Measurements from ENCODE around the gene CADM1.
A peak's percentile ranks its signal among the peaks of the same experiment; 100 is the strongest.

CADM1 gene

DNA sequence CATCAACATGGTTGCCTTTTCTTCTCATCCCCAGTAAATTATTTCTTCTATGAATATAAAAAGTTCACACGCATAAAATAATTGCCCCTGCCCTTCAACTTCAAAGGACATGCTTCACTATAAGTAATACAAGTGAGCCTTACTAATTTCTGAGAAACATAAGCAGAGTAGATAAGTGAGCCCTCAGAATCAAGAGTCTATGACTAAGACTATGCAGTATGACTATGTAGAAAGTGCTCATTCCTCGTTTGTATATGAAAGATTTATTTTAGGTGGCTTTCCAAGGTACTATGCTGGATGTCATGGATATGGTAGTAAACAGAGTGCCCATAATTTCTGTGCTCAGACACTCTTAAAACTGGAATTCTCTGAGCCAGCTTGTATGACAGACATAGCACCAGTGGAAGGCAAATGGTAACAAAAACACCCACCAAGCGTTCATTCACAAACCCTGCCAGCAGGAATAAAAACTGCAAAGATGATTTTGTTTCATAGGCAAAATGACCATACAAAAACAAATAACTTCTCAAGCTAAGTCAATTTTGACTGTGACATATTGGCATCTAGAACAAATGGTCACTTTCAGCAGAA lies 189.8 kb downstream of the CADM1 start:
- DNase-seq (ENCODE audit: low spot score): no peak

DNA sequence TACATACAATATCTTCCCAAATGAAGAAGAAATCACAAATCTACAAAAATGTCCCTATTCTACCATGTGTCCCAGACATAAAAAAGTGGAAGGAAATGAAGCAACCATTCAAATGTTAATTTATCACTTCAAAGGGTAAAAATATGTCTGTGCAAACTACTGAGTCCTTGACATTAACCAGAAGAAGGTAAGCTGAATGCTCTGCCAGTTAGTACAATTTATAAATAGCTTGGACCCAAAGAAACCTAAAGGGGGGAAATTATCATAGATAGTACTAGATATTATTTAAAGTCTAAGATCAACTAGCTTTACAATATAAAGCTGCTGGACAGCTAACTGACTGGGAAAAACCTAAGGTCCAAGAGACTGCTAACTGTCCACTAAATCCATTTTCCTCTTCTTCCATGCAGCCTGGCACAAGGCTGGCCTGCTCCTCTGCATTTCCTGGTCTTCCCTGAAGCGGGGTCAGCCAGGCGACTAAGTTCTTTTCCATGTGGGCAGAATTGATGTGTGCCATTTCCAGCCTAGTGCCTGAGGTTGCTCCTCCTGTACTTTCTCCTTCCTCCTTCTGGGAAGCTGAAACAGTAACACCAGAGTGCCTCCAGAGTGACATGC lies 190.9 kb downstream of the CADM1 start:
- no peak for DNase-seq (ENCODE audit: low spot score)

DNA sequence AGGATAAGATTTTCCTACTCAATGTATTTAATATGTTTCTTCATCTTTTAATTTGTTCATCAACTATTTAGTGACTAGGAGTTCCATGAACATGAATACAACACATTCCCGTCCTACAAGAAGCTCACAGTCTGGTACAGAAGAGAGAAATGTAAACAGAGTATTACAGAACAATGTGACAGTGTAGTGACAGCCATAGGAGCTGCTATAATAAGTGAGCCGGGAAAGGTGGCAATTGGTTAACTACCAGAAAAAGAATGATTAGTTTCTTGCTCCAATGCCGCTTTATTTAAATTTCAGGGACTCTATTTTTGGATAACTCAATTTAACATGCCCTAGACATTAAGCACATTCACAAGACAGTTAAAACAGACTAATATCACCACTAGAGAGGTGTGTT lies 192.3 kb downstream of the CADM1 start:
- no peak for DNase-seq (ENCODE audit: low spot score)

DNA sequence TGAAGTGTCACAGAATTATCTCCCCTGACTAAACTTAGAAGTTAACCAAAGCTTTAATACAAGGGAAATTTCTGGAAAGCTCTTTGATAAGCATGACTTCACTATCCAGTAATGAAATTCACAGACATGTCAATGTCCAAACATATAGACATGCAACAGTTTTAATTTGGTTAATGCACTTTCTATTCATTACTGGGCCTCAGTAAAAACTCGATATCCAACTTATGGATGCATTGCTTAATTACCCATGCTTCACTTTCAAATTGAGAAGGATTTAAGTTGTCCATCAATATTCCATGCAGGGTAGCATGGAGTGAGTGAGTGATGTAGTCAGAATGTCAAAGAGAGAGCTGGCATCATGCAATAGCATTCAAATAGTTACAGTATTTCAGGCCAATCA lies 197.5 kb downstream of the CADM1 start:
- DNase-seq (ENCODE audit: low spot score): no peak

DNA sequence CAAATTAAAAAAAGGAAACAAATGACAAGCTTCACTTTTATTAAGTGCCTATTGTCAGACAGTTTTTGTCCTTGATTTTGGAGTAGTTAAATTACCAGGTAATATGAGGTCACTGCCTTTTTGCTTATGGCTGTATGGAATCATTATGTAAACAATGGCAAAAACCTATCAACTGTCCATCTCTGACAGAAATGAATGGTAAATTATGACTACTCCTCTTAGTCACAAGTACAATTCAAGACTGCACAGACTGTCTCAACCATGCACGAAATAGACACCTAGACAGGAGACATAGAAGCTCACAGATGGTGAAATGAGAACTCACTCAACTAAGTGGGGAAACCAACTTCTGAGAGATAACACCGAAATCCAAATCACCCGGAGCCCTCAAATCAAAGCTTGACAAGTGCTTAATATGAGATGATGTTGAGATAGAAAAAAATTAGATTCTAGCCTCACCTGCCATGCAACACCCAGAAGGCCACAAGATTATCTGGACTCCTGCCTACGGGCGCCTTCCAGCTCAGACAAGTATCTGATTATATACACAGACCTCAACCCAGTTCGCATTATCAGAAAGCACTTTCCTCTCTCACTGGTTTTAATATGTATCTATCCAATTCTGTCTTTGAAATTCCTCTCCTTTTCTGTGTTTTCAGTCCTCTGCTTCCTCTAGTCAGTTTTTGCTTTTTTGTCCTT lies 199.3 kb downstream of the CADM1 start:
- no peak for DNase-seq (ENCODE audit: low spot score)

DNA sequence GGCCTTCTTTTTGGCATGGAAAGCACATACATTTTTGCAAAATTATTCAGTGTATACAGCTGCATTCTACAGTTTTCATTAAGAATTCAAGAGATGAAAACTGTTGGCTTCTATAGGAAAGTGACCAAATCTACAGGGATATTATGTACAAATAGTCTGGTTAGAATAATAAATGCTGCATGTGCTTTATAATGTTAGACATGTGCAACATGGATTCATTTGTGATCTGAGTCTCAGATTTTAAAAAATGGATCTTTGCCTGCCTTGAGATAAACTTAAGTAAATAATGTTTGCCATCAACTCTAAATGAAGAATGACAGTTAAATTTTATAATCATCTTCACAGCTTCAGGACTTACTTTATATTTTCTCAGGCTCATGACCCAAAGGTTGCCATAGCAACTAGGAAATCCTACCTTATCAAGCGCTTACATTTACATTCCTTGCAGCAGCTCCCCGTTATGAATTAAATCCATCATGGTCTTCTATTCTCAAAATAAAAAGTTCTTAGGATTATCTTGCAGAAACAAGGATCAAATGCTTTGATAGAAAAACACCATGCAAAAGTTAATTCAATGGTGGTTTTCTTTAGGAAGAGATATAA lies 200.2 kb downstream of the CADM1 start:
- DNase-seq (ENCODE audit: low spot score): no peak

DNA sequence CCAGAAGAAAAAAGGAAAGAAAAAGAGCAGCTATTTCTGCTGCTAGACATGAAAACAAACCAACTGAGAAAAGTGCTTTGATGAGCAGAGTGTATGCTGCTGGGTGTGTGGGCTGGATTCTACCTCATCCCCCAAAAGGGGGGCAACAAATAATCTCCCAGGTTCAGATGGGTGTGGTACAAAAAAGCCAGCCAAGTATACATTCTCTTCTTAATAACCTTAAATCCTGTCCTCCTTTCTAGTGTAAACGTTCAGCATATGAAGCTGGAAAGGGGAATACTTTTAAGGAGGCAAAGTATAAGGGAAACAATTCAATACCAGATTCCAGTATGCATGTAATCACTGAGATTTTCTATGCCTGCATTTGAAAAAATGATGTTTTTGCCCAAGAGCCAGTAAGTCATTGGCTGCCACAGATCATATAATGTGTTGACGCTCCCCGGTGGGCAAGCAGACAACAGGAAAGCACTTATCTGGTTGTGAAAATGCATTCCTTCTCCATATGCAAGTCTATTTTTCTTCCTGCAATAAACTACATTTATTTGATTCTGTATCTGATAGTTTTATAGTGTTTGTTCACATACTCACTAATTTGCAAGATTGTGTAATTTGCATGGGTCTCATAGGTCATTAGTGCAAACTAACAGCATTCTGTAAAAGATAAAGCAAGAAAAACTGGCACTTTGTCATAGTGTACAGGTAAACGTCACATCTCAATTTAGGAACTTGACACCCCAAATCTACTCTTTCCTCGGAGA lies 201.1 kb downstream of the CADM1 start:
- DNase-seq (ENCODE audit: low spot score): no peak

DNA sequence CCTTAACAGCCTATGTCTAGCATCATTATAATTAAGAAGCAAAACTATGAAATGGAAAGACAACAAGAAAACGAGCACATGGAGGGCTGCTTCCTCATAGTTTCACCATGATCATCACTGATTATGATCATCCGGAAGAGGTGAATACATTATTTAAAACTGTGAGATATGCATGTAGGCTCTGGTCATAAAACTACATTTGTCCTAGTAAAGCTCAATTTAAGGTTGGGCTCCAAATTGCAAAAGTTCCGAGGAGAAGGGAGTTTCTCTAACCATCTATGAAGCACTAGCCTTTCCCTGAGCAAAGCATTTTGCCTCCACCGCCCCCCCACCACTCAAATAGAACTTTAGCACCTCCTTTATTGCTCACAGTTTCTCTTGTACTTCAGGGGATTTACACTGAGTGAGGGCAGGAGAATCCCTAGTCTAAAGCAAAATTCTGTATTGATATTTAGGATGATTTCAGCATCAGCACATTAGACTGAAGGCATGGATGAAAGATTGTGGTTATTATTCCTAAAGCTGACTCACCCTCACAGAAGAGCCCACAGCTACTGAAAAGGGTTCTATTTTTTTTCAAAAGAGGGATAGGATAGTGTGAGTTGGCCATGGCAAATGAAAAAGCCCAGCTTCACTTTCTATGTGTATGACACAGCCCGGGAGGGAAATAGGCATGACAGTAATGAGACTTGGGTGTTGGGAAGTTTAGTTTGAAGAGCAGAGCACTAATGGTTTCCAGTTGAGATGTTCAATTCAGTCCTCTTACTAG lies 203.4 kb downstream of the CADM1 start:
- no peak for DNase-seq (ENCODE audit: low spot score)

DNA sequence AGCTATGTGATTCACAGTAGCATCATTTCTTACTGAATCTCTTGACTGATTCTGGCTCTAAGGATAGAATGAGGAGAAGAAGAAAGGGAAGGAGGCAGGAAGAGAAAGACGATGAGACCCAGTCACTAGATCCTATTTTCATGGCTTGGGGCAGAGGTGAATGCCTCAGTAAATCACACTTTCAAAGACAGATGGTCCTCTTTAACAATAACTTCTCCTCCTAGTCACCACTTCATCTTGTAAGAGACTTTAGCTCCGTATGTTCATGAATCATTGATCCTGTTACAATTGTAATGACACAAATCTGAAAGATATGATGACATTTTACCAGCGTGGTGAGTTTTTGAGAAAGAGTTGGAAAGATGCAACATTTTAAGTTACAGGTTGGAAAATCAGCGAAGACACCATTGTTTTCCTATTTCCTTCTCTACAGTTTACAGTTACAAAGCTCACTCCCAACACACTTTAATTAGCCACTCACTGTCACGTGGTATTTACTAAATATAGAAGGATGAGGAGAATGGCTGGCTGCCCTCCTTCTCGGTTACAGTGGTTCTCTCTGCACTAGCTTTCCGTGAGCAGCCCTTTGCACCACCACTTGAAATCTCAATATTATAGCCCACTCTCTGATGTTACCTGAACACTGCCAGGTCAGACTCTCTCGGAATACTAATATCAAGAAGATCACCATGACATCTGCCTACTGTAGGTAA lies 205.8 kb downstream of the CADM1 start:
- DNase-seq (ENCODE audit: low spot score): no peak

DNA sequence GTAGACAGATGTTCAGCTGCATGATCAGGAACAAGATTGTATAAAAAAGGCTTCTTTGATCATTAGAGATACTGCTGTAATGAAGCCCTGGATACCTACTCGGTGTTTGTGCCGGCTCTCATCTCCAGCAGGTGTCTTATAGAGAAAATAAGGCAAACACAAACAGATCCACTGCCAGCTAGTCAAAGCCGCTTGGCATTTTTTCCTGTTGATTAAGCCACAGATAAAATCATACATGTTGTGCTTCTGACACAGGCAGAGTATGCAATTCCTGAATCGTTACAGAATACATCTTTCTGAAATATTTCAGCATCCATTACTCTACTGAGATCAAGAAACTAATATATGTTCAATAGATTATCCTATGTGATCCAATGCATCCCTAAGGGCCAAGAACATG lies 206.9 kb downstream of the CADM1 start:
- no peak for DNase-seq (ENCODE audit: low spot score)

DNA sequence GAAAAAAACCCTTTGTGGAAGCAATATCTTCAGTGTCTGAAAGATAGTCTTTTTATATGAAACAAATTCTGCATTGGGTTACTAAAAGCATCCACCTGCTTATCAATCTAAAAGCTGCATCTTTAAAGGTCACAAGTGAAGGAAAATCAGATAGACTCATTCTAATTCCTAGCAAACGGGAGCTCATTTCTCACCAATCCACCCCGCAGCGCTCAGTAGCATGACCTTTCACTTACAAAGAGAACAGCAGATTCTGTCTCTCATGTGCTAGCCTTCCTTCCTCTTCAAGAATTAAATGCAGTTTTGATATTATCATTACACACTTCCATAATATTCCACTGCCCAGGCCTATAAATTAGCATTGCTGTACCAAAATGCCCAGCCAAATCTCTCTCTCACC lies 212.9 kb downstream of the CADM1 start:
- no peak for DNase-seq (ENCODE audit: low spot score)

DNA sequence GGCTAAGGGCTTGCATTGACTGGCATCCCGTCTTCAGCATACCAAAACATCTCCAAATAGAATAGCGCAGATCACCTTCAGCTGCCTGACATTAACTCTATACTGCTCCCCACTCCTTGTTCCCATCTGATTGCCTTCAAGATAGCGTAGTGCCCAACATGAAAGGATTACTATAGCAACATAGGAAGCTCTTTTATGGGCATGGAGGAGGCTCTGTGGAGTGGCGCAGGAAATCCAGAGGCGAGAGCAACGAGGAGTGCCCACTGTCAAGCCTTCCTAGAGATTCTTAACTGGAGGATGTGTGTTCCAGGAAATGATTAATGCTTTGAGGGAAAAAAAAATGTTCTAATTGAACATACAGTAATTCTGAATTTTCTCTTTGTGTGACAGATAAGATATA lies 213.3 kb downstream of the CADM1 start:
- DNase-seq (ENCODE audit: low spot score): peak; percentile 75

DNA sequence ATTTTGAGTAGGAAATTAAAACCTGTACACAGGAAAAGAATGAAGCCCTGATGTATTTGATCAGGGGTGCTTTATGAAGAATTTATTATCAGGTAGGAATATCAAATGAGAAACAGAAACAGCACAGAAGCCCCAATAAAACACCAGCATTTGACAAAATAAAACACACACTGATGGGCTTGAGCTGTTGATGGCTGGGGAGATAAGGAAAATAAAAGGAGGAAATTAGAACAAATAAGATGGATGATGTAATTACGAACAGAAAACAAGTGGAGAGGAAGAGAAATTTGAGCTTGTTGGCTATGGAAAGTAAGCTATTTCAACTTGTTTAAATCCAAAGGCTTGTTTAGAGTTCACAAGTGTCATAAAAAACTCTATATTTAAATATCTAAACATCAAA lies 213.7 kb downstream of the CADM1 start:
- DNase-seq (ENCODE audit: low spot score): no peak

DNA sequence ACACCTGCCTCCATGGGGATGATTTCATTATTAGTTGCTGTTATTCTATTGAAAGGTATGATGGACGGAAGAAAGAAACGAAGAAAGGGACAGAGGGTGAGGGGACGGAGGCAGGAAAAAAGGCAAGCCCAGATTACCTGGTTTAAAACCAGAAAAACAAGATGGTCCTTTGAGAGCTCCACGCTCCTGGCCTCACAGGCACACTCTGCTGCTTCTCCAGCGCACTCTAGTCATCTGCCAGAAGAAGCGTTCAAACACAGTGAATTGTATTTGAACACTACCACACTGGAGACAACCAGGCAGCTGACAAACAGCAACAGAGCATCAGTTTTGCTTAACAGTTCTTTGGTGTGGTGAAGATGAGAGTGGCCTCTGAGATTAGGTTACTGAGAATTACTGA lies 216.9 kb downstream of the CADM1 start:
- DNase-seq (ENCODE audit: low spot score): no peak

DNA sequence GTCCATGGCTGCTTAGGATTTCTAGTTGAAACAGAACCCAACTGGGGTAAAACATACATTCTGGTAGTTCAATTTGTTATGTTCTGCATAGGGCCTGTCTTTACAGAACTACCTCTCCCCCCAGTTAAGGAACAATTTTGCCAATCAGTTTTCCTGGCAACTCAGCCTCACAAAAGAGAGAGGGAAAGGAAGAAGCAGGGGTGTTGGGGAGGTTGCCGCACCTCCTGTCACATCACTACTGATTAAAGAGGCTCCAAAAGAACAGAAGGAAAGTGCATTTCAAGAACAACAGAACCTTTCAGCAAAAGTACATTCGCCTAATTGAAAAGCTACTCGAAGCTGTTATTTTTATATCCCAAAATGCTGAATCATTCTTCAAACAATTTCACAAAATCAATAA lies 217.6 kb downstream of the CADM1 start:
- DNase-seq (ENCODE audit: low spot score): no peak

DNA sequence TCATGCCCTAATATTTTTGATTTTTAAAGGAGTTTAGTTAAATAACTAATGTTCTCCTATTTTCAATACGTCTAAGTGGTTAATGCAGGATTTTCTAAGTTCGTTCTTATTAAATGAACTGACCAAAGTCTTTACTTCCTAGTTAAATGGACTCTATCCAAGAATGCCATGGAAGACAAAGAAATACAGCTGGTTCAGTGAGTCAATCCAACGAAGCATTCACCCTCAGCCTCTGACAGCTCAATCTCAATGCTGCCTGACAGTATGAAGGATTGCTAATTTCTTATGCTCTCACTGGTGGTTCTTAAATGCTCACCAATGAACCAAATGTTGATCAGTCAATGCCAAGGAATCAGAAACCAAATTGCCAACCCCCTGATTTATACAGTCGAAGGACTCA lies 219.4 kb downstream of the CADM1 start:
- DNase-seq (ENCODE audit: low spot score): peak; percentile 12

DNA sequence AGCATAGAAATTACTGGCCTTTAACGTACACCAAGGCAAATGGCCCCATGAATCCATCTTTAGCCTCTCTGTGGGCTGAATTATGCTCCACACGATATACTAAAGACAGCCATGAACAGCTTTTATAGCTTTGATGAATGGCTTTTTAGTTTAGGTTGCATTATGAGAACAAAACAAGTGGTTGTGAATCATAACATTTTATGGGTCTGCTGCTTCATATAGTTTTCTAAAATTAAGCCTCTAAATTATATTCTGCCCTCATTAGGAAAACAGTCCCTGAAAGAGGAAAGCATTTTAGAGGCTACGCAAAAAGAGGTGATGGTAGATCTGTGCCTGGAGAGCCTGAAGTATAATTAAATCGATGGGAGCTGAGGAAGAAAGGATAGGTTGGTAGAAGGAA lies 221.3 kb downstream of the CADM1 start:
- DNase-seq (ENCODE audit: low spot score): no peak

DNA sequence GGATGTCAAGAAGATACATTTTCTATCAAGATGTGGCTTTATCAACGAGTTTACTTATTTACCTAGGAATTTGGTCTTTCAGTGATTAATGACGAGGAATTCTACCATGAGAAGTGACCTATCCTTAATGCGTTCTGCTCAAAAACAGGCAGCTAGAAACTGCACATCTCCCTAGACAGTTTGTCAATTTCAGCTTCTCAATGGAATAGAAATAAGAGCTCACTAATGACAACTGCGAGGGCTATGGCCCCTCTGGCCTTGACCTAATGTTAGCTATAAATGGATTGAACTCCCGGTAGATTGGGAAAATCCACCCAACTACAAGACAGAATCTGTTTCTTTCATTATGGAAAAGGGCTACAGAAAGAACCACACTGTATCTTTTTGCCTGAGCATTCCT lies 223.4 kb downstream of the CADM1 start:
- DNase-seq (ENCODE audit: low spot score): no peak

DNA sequence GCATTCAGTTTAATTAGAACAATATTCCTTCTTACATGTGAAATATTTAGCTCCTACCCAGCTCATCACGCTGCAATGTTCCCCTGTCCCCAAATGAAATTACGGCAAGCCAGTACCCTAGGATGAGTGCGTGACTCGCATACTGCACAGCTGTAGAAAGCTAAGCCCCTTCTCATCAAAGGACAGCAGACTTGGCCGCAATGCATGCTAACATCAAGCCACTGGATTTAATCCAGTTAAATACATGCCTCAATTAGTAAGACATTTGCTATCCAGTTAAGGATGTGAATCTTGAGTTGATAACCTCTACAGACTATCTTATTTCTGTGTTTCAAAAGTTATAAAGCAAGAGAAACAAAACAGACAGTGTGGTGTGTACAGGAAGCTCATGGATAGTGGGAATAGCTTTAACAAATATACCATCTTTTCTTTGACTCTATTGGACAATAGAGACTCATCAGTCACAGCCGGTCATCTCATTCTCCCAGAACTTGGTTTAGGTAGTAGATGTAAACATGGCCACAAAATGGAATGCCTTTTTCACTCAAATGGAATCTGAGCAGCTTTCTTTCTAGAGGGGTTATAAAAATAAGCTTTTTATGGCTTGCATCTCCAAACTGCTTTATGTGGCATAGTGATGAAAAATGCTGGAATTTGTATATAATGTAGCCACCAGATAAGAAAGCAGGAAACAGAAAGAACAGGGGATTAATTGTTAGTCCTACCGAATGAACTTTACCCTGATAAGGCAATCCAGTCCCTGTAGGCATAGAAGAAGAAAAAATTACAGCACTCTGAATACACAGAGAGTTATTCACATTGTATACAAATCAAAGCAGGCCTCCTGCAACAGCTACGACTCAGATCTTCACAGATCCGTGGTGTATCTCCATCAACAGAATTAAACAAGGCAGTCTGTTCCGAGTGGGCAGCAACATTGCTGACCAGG lies 224.1 kb downstream of the CADM1 start:
- DNase-seq (ENCODE audit: low spot score): no peak

DNA sequence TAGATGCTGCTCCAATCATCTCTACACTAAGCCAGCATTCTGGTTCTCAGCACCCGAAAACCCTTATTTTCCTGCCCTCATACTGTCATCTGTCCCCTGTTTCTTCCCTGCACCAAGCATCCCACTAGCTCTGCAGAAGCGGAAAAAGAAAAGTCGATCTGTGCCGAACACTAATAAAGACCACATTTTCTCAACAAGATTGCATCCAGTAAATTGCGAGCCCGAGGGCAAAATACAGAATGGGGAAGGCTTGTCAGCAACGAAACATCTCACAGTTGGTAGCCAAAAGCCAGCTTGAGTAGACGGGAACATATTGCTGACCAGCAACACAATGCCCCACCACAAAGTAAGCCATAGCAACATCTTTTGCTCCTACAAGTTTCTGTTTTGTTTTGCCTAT lies 227.4 kb downstream of the CADM1 start:
- DNase-seq (ENCODE audit: low spot score): no peak

Data from kidney capillary endothelial cell (primary cell).